Measurements from ENCODE around the gene MLC1. TPM values are rescaled to one million over a fixed set of nuclear protein-coding genes. Genes with fewer than 3 reads are reported as not detected.
A peak's percentile ranks its signal among the peaks of the same experiment; 100 is the strongest.

Gene MLC1
- total RNA-seq, 1 donor from 2014 or later, result not detected

- no peak for DNase-seq (ENCODE audit: low read depth)
- no peak for FAIRE-seq
- Histone ChIP-seq H3K36me3 (ENCODE audit: control insufficient read depth, insufficient read depth, low read length) (no peaks in the 10 kb centered on the region), H3K27me3 (ENCODE audit: control insufficient read depth, insufficient read depth, low read length) (no peaks in the 10 kb centered on the region), H3K4me3 (ENCODE audit: low read depth, low read length) (no peak overlapping the region)
- no peak for TF ChIP-seq CTCF (IDR thresholded peaks at IDR 0.05; ENCODE audit: insufficient read depth, low read length, severe bottlenecking)
Observed at GRCh38 chr22:50123119-50123518, 37.9 kb upstream of the MLC1 start.

- FAIRE-seq (no peak), DNase-seq (ENCODE audit: low read depth) (no peak)
- H3K27me3 ChIP-seq (ENCODE audit: control insufficient read depth, insufficient read depth, low read length), result no peaks in the 10 kb centered on the region
- H3K36me3 ChIP-seq (ENCODE audit: control insufficient read depth, insufficient read depth, low read length), result no peaks in the 10 kb centered on the region
- no peak for TF ChIP-seq CTCF (IDR thresholded peaks at IDR 0.05; ENCODE audit: insufficient read depth, low read length, severe bottlenecking)
- H3K4me3 ChIP-seq (ENCODE audit: low read depth, low read length), result no peak overlapping the region
Observed at GRCh38 chr22:50121202-50121740, 36.0 kb upstream of the MLC1 start.

GRCh38 chr22:50119768-50120251, 34.6 kb upstream of the MLC1 start:
- no peak overlapping the region for H3K4me3 ChIP-seq (ENCODE audit: low read depth, low read length)
- no peak for TF ChIP-seq CTCF (IDR thresholded peaks at IDR 0.05; ENCODE audit: insufficient read depth, low read length, severe bottlenecking)
- FAIRE-seq (no peak), DNase-seq (ENCODE audit: low read depth) (no peak)
- no peaks in the 10 kb centered on the region for H3K36me3 ChIP-seq (ENCODE audit: control insufficient read depth, insufficient read depth, low read length)
- no peaks in the 10 kb centered on the region for H3K27me3 ChIP-seq (ENCODE audit: control insufficient read depth, insufficient read depth, low read length)

- TF ChIP-seq CTCF (IDR thresholded peaks at IDR 0.05; ENCODE audit: insufficient read depth, low read length, severe bottlenecking), result no peak
- peak; percentile 95 for FAIRE-seq
- no peaks in the 10 kb centered on the region for H3K36me3 ChIP-seq (ENCODE audit: control insufficient read depth, insufficient read depth, low read length)
- H3K4me3 ChIP-seq (ENCODE audit: low read depth, low read length), result no peak overlapping the region
- H3K27me3 ChIP-seq (ENCODE audit: control insufficient read depth, insufficient read depth, low read length), result no peaks in the 10 kb centered on the region
- no peak for DNase-seq (ENCODE audit: low read depth)
Observed at GRCh38 chr22:50119169-50119767, 34.0 kb upstream of the MLC1 start.

- no peak overlapping the region for H3K4me3 ChIP-seq (ENCODE audit: low read depth, low read length)
- no peaks in the 10 kb centered on the region for H3K27me3 ChIP-seq (ENCODE audit: control insufficient read depth, insufficient read depth, low read length)
- no peak for TF ChIP-seq CTCF (IDR thresholded peaks at IDR 0.05; ENCODE audit: insufficient read depth, low read length, severe bottlenecking)
- no peaks in the 10 kb centered on the region for H3K36me3 ChIP-seq (ENCODE audit: control insufficient read depth, insufficient read depth, low read length)
- FAIRE-seq, result no peak
- peak; percentile 53 for DNase-seq (ENCODE audit: low read depth)
Observed at GRCh38 chr22:50118557-50119168, 33.4 kb upstream of the MLC1 start.
